Right kidney (tissue), 1 donor: ENCODE data around the gene ANXA2R.
"Not testable (repeated sequence)": the region's sequence is repeated elsewhere in the genome, so short reads cannot be mapped to it uniquely, and the experiment has no call there.

ENCODE experiments used
- DNase-seq: peaks from one replicate; pipeline ENCODE4 v3.0.0-alpha.2; 2016

ANXA2R gene

GRCh38 chr5:43061352-43062075, 21.4 kb upstream of the ANXA2R start:
- DNase-seq: no peak

- not testable (repeated sequence) for DNase-seq
Measured at GRCh38 chr5:43060020-43060419, 19.9 kb upstream of the ANXA2R start.

GRCh38 chr5:43055098-43055497, 15.0 kb upstream of the ANXA2R start:
- not testable (repeated sequence) for DNase-seq

GRCh38 chr5:43051684-43052083, 11.6 kb upstream of the ANXA2R start:
- no peak for DNase-seq

- no peak for DNase-seq
Measured at GRCh38 chr5:43050384-43050783, 10.3 kb upstream of the ANXA2R start.

- no peak for DNase-seq
Measured at GRCh38 chr5:43049236-43049635, 9.1 kb upstream of the ANXA2R start.

GRCh38 chr5:43046474-43046873, 6.4 kb upstream of the ANXA2R start:
- DNase-seq: no peak

GRCh38 chr5:43045236-43045635, 5.1 kb upstream of the ANXA2R start:
- DNase-seq: no peak

- peak; percentile 58 for DNase-seq
Measured at GRCh38 chr5:43044181-43044914, 4.2 kb upstream of the ANXA2R start.

- no peak for DNase-seq
Measured at GRCh38 chr5:43043400-43043756, 3.3 kb upstream of the ANXA2R start.

- peak; percentile 92 for DNase-seq
Measured at GRCh38 chr5:43042626-43043399, 2.7 kb upstream of the ANXA2R start.

GRCh38 chr5:43042176-43042625, 2.1 kb upstream of the ANXA2R start:
- peak; percentile 93 for DNase-seq

- no peak for DNase-seq
Measured at GRCh38 chr5:43041669-43042175, 1.6 kb upstream of the ANXA2R start.

GRCh38 chr5:43041110-43041668, 1.1 kb upstream of the ANXA2R start:
- no peak for DNase-seq

GRCh38 chr5:43039471-43040286, 440 bp downstream of the ANXA2R start:
- DNase-seq: peak; percentile 74

GRCh38 chr5:43039152-43039470, 1.0 kb downstream of the ANXA2R start:
- DNase-seq: no peak

- DNase-seq: peak; percentile 60
Measured at GRCh38 chr5:43038496-43038989, 1.6 kb downstream of the ANXA2R start.

- peak; percentile 49 for DNase-seq
Measured at GRCh38 chr5:43037636-43038495, 2.3 kb downstream of the ANXA2R start.

GRCh38 chr5:43036856-43037635, 3.1 kb downstream of the ANXA2R start:
- DNase-seq: peak; percentile 79

GRCh38 chr5:43036409-43036808, 3.7 kb downstream of the ANXA2R start:
- DNase-seq: no peak
